Right lobe of liver (tissue), 6 donors: Measurements from ENCODE around the gene EPS15. TPM values are rescaled to one million over a fixed set of nuclear protein-coding genes. Genes with fewer than 3 reads are reported as not detected.

ENCODE experiments used
- ATAC-seq, 4 donors: fragments of 200-7000 bp; cut with Tn5 transposase; one replicate each; pipeline ENCODE4 v1.9.1; 2020; ENCODE audit warnings: mild to moderate bottlenecking in 4 of 4, moderate library complexity in 4 of 4
- DNase-seq, 3 donors: peaks; one replicate each; pipeline ENCODE4 v3.0.0-alpha.2; 2020
- H3K27ac ChIP-seq, 3 donors: fragments of 200-600 bp; one replicate each; pipeline ENCODE4 v1.8.0; 2022
- H3K27me3 ChIP-seq, 2 donors: fragments of 200-600 bp; one replicate each; pipeline ENCODE4 v1.8.0; 2022
- H3K36me3 ChIP-seq, 4 donors: fragments of 200-600 bp; sonication (generic) in 1 of 4; one replicate each; pipeline versions ENCODE4 v1.5.1 to v1.8.0; 2017 to 2022; ENCODE audit warnings: control low read depth in 1 of 4
- H3K4me1 ChIP-seq, 4 donors: fragments of 200-600 bp; sonication (generic) in 1 of 4; one replicate each; pipeline versions ENCODE4 v1.5.1 to v1.8.0; 2017 to 2022; ENCODE audit warnings: control low read depth in 1 of 4
- H3K4me3 ChIP-seq, 3 donors: fragments of 200-600 bp; one replicate each; pipeline ENCODE4 v1.8.0; 2022
- H3K9me3 ChIP-seq, 4 donors: fragments of 200-600 bp; sonication (generic) in 1 of 4; one replicate each; pipeline versions ENCODE4 v1.5.1 to v1.8.0; 2017 to 2022; ENCODE audit warnings: control low read depth in 1 of 4
- CTCF ChIP-seq, 4 donors: fragments of 200-600 bp in 3 of 4; fragments of 450-650 bp in 1 of 4; IDR thresholded peaks; one replicate each; pipeline versions ENCODE4 v1.5.1 to v1.8.0; 2016 to 2022; ENCODE audit warnings: antibody characterized with exemption in 4 of 4, mild to moderate bottlenecking in 2 of 4
- POLR2A ChIP-seq: fragments of 450-650 bp; IDR thresholded peaks from one replicate; pipeline ENCODE4 v1.6.1; 2017; ENCODE audit warnings: antibody characterized with exemption, mild to moderate bottlenecking
- WGBS: methylation state at CpG from one replicate; pipeline ENCODE4 v1.1.6; 2018; ENCODE audit warnings: low coverage, low lambda C conversion rate; ENCODE audit not compliant: insufficient coverage; ENCODE audit errors: missing lambda C conversion rate; 5-methylcytosine and 5-hydroxymethylcytosine counted together
- intact Hi-C, 2 donors: fragments of 100-400 bp; cut with DNase I; formaldehyde crosslinking; loops; one replicate each; pipeline versions ENCODE4 v1.11.2 to v1.14.1; 2022
- total RNA-seq, 6 experiments: library from RNA; depleted of rRNA in 2 of 6; stranded (reverse); fragments of >200 nt in 2 of 6; fragmentation: NEBNext Ultra II Directional in 3 of 6; extraction: Animal tissue kit (Norgen Biotek cat#: 25700) in 3 of 6; gene quantifications; one replicate each; pipeline versions ENCODE4 v1.1.0 to v1.2.4, GENCODE V29; 2016 to 2023
- donor health status: DM: no; HTN: yes; CAD: no.
- donor health status: DM: no; HTN: no; CAD: no.
- donor health status: DM: no; HTN: no; CAD: no.
- donor health status: DM: no; HTN: yes; CAD: no.
- donor health status: DM: no; HTN: yes; CAD: no.

EPS15 gene
- total RNA-seq, 6 experiments from 2014 or later = 23.2 to 30.9 (median 28.6) TPM

GRCh38 chr1:51418384-51418959 is 100.6 kb downstream of the EPS15 start:
- intact Hi-C loops = no loop called here
- Histone ChIP-seq H3K9me3 (no peaks in the 10 kb centered on the region), H3K4me1 (no peaks in the 10 kb centered on the region), H3K36me3 (peaks cover 0 to 2% (median 0%) of the 10 kb centered on the region in 4 donors), H3K27me3 (no peaks in the 10 kb centered on the region), H3K4me3 (no peak overlapping the region), H3K27ac (no peak overlapping the region)
- 96% methylated on average over 2 of the region's 2 CpGs for WGBS
- DNase-seq = no peak
- TF ChIP-seq POLR2A = no peak
- TF ChIP-seq CTCF (IDR thresholded peaks at IDR 0.05) = no peak
- no peak for ATAC-seq

- Histone ChIP-seq H3K4me3 (no peak overlapping the region), H3K4me1 (no peaks in the 10 kb centered on the region), H3K27ac (no peak overlapping the region), H3K36me3 (peaks cover 0 to 2% (median 0%) of the 10 kb centered on the region in 4 donors), H3K27me3 (no peaks in the 10 kb centered on the region), H3K9me3 (no peaks in the 10 kb centered on the region)
- DNase-seq (no peak), ATAC-seq (no peak)
- TF ChIP-seq POLR2A (no peak), CTCF (IDR thresholded peaks at IDR 0.05) (no peak)
- intact Hi-C loops = no loop called here
- 83% methylated on average over 5 of the region's 5 CpGs for WGBS
Observed at GRCh38 chr1:51417496-51418383, 101.3 kb downstream of the EPS15 start.

- H3K4me1 ChIP-seq = no peaks in the 10 kb centered on the region
- intact Hi-C loops = no loop called here
- H3K27me3 ChIP-seq = no peaks in the 10 kb centered on the region
- peaks cover 0 to 2% (median 0%) of the 10 kb centered on the region in 4 donors for H3K36me3 ChIP-seq
- ATAC-seq = no peak
- H3K27ac ChIP-seq = no peak overlapping the region
- TF ChIP-seq CTCF (IDR thresholded peaks at IDR 0.05) = no peak
- H3K4me3 ChIP-seq = no peak overlapping the region
- no peaks in the 10 kb centered on the region for H3K9me3 ChIP-seq
- DNase-seq = no peak
Observed at GRCh38 chr1:51416910-51417309, 102.2 kb downstream of the EPS15 start.

- ATAC-seq (no peak), DNase-seq (no peak)
- no peaks in the 10 kb centered on the region for H3K27me3 ChIP-seq
- H3K9me3 ChIP-seq = no peaks in the 10 kb centered on the region
- H3K4me3 ChIP-seq = no peak overlapping the region
- WGBS = 74% methylated on average over 2 of the region's 2 CpGs
- no peaks in the 10 kb centered on the region for H3K4me1 ChIP-seq
- intact Hi-C loops = no loop called here
- no peak for TF ChIP-seq POLR2A
- TF ChIP-seq CTCF (IDR thresholded peaks at IDR 0.05) = no peak
- peaks cover 0 to 2% (median 0%) of the 10 kb centered on the region in 4 donors for H3K36me3 ChIP-seq
- no peak overlapping the region for H3K27ac ChIP-seq
Observed at GRCh38 chr1:51415963-51416362, 103.1 kb downstream of the EPS15 start.
